Coronary artery (tissue), 2 donors: Measurements from ENCODE around the gene DNMT3A.

Experiments used
- DNase-seq: peaks from one replicate; pipeline ENCODE4 v3.0.0-alpha.2; 2017; ENCODE audit warnings: low spot score
- H3K27ac ChIP-seq, 2 donors: fragments of 200-600 bp; sonication (generic); one replicate each; pipeline ENCODE4 v1.5.1; 2016 to 2019
- H3K4me3 ChIP-seq: fragments of 200-600 bp; sonication (generic); 2 replicates; pipeline ENCODE4 v1.5.1; 2016; ENCODE audit warnings: mild to moderate bottlenecking, moderate library complexity
- CTCF ChIP-seq: fragments of 200-600 bp; sonication (generic); IDR thresholded peaks from one replicate; pipeline ENCODE4 v1.5.1; 2019; ENCODE audit warnings: antibody characterized with exemption

The DNMT3A gene

GRCh38 chr2:25335971-25336370 is 5.8 kb downstream of the DNMT3A start:
- no peak for TF ChIP-seq CTCF
- DNase-seq: no peak
- Histone ChIP-seq H3K4me3 (no peak overlapping the region), H3K27ac (no peak overlapping the region)

- no peak for DNase-seq
- TF ChIP-seq CTCF: no peak
- H3K27ac ChIP-seq: no peak overlapping the region
- H3K4me3 ChIP-seq: no peak overlapping the region
These were observed 6.5 kb downstream of the DNMT3A start for GRCh38 chr2:25335204-25335603.

GRCh38 chr2:25334482-25334881 is 7.2 kb downstream of the DNMT3A start:
- Histone ChIP-seq H3K27ac (no peak overlapping the region), H3K4me3 (no peak overlapping the region)
- DNase-seq: no peak
- no peak for TF ChIP-seq CTCF

GRCh38 chr2:25333981-25334380 is 7.7 kb downstream of the DNMT3A start:
- Histone ChIP-seq H3K4me3 (no peak overlapping the region), H3K27ac (no peak overlapping the region)
- TF ChIP-seq CTCF: no peak
- no peak for DNase-seq

GRCh38 chr2:25332571-25332970 is 9.2 kb downstream of the DNMT3A start:
- TF ChIP-seq CTCF: no peak

GRCh38 chr2:25331686-25332365 is 9.9 kb downstream of the DNMT3A start:
- Histone ChIP-seq H3K4me3 (no peak overlapping the region), H3K27ac (no peak overlapping the region)
- DNase-seq: no peak
- no peak for TF ChIP-seq CTCF

More at GRCh38 chr2:25332571-25332970, 9.2 kb downstream of the DNMT3A start:
- Histone ChIP-seq H3K27ac (no peak overlapping the region), H3K4me3 (no peak overlapping the region)
- no peak for DNase-seq

- no peak for TF ChIP-seq CTCF
- H3K4me3 ChIP-seq: no peak overlapping the region
- DNase-seq: no peak
- H3K27ac ChIP-seq: no peak overlapping the region
These were observed 10.8 kb downstream of the DNMT3A start for GRCh38 chr2:25330937-25331336.
